ENCODE data around the gene SERPINB11. TPM values are rescaled to one million over a fixed set of nuclear protein-coding genes. Genes with fewer than 3 reads are reported as not detected.
"Not testable (repeated sequence)": the region's sequence is repeated elsewhere in the genome, so short reads cannot be mapped to it uniquely, and the experiment has no call there.

The SERPINB11 gene
- polyA plus RNA-seq, 3 donors: not detected

GRCh38 chr18:63707816-63708215, 5.1 kb downstream of the SERPINB11 start:
- DNase-seq (ENCODE audit: extremely low read depth in 1 of 11, low read depth in 9 of 11, low spot score in 4 of 11): no peak

GRCh38 chr18:63708650-63709049, 5.9 kb downstream of the SERPINB11 start:
- no peak for DNase-seq (ENCODE audit: extremely low read depth in 1 of 11, low read depth in 9 of 11, low spot score in 4 of 11)

DNA sequence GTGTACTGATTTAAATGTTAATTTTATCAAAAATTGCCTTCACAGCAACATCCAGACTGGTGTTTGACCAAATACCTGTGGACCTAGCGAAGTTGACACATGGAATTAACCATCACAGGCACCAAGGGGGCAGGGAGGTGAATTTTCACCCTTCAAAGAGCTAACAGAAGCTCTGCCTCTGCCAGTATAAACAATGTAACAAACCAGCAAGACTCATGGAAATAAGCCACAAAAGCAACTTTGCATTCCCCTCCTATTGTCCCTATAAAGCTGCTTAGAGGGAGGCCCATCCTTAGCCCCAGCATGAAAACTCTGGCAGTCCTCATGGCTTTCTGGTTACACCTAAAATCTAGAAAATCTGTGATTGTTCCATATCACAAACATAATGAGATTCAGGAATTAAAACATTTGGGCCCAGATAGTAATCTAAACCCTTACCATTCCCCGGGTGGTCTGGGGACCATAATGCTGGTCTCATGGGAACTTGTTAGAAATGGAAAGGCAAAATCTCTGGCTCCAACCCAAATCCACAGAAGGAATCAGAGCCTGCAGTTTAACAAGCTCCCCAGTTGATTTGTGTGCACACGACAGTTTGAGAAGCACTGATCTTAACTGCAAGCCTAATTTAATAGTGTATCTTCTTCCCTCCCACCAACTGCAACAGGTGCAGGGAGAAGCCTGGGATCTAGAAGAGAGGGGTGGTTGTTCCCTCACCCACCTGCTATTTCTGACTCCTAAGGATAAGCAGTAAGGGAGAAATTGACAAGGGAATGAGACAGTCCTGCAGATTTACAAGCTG, 23.1 kb downstream of the SERPINB11 start:
- peak in 3 of 11 donors; percentile 17 to 31 (median 18) for DNase-seq (ENCODE audit: extremely low read depth in 1 of 11, low read depth in 9 of 11, low spot score in 4 of 11)

DNA sequence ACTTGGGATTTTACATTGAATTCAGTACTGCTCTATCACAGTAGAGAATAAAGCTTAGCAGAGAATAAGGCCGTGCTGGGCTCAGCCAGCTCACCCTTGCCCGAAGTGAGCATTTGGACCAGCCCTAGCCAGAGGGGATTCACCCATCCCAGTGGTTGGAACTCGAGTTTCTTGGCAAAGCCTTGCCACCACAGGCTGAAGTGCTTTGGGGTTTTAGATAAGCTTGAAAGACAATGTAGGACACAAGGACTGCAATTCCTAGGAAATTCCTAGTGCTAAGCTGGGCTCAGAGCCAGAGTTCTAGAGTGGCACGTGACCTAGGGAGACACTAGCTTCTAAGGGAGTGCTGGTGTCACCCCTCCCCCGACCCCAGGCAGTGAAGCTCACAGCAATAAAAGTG, 28.0 kb downstream of the SERPINB11 start:
- no peak for DNase-seq (ENCODE audit: extremely low read depth in 1 of 11, low read depth in 9 of 11, low spot score in 4 of 11)

- no peak for DNase-seq (ENCODE audit: extremely low read depth in 1 of 11, low read depth in 9 of 11, low spot score in 4 of 11)
These were observed 28.5 kb downstream of the SERPINB11 start for GRCh38 chr18:63731215-63731614.

GRCh38 chr18:63736876-63737275, 34.1 kb downstream of the SERPINB11 start:
- no peak for DNase-seq (ENCODE audit: extremely low read depth in 1 of 11, low read depth in 9 of 11, low spot score in 4 of 11)

- peak in 1 of 11 donors; percentile 14 for DNase-seq (ENCODE audit: extremely low read depth in 1 of 11, low read depth in 9 of 11, low spot score in 4 of 11)
These were observed 39.0 kb downstream of the SERPINB11 start for GRCh38 chr18:63741769-63742168.

GRCh38 chr18:63747006-63747405, 44.2 kb downstream of the SERPINB11 start:
- no peak for DNase-seq (ENCODE audit: extremely low read depth in 1 of 11, low read depth in 9 of 11, low spot score in 4 of 11)

DNA sequence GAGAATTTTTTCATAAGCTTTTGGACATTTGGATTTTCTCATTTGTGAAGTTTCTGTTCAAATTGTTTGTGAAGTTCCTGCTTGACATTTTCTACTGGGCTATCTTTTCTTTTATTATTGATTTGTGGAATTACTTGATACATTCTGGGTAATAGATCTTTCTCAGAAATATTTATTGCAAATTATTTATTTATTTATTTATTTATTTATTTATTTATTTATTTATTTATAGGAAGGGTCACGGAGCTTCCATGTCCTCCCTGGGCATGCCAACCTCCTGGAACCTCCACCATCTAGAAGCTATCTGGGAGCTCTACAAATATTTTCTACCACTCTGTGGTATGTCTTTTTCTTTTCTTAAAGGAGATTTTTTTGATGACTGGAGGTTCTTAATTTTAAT, 46.7 kb downstream of the SERPINB11 start:
- no peak for DNase-seq (ENCODE audit: extremely low read depth in 1 of 11, low read depth in 9 of 11, low spot score in 4 of 11)

DNA sequence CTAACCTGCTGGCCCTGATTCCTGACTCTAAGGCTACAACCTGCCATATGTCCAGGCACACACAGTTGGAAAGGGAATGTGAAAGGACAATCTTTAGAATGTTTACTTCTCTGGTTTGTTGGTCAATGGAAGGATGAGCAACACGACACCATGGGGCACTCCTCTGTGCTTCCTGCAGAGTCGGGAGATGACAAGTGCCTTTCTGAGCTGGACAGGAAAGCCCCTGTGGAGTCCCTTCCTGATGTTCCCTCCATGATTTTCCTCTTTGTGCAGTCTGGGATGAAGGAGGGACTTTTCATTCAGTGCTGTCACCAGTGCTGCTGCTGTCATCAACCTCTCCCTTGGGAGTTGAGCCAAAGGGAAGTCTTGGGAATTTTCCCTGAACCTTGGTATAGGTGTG, 49.9 kb downstream of the SERPINB11 start:
- DNase-seq (ENCODE audit: extremely low read depth in 1 of 11, low read depth in 9 of 11, low spot score in 4 of 11): no peak

- DNase-seq (ENCODE audit: extremely low read depth in 1 of 11, low read depth in 9 of 11, low spot score in 4 of 11): no peak
These were observed 50.9 kb downstream of the SERPINB11 start for GRCh38 chr18:63753676-63754075.

GRCh38 chr18:63757541-63757940, 54.8 kb downstream of the SERPINB11 start:
- no peak for DNase-seq (ENCODE audit: extremely low read depth in 1 of 11, low read depth in 9 of 11, low spot score in 4 of 11)

- peak in 1 of 11 donors; percentile 15 for DNase-seq (ENCODE audit: extremely low read depth in 1 of 11, low read depth in 9 of 11, low spot score in 4 of 11)
These were observed 56.0 kb downstream of the SERPINB11 start for GRCh38 chr18:63758615-63759240.

- DNase-seq (ENCODE audit: extremely low read depth in 1 of 11, low read depth in 9 of 11, low spot score in 4 of 11): not testable (repeated sequence)
These were observed 57.0 kb downstream of the SERPINB11 start for GRCh38 chr18:63759786-63760185.

- DNase-seq (ENCODE audit: extremely low read depth in 1 of 11, low read depth in 9 of 11, low spot score in 4 of 11): no peak
These were observed 59.8 kb downstream of the SERPINB11 start for GRCh38 chr18:63762518-63762917.

GRCh38 chr18:63763831-63764600, 61.3 kb downstream of the SERPINB11 start:
- no peak for DNase-seq (ENCODE audit: extremely low read depth in 1 of 11, low read depth in 9 of 11, low spot score in 4 of 11)

DNA sequence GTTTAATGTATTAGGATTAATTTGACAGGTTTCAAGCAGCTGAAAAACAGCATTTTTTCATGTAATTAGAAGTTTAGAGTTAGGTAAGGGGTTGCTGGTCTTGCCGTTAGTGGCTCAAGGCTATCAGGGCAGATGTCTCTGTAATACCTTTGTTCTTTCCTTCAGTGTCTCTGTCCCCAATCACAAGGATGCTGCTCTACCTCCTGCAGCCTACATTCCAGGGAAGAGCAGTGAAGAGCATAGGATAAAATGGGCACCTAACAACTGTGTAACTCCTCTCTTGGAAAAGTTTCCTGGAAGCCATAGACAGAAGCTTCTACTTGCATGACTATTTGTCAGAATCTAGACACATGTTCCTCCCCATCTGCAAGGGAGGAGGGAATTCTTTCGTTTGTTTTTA, 63.1 kb downstream of the SERPINB11 start:
- DNase-seq (ENCODE audit: extremely low read depth in 1 of 11, low read depth in 9 of 11, low spot score in 4 of 11): no peak
